GM19043 (cell line): Measurements from ENCODE around the gene MADD.

Experiments used
- ATAC-seq: cut with Tn5 transposase; IDR thresholded peaks from one replicate; pipeline ENCODE4 v1.9.1; 2021; ENCODE audit warnings: low read depth; ENCODE audit not compliant: unreplicated experiment

MADD gene

DNA sequence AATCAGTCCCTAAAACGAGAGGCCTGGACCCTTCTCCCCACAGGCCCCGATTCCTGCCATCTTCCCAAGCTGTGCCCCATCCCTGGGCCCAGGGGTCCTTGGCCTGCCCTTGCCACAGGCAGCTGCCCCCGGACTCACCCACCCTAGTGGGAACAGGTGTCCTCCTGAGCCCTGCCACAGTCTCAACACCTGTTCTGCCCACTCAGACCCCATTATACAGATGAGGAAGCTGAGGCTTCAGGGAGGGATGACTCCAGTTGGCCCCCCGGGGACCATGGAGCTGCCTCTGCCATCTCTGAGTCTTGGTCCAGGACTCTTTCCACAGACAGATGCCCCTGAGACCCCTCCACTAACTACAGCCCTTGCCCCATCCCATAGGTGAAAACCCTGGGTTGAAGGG is 66.7 kb downstream of the MADD start:
- no peak for ATAC-seq

- no peak for ATAC-seq
Observed at GRCh38 chr11:47337229-47337924, 67.4 kb downstream of the MADD start.

- no peak for ATAC-seq
Observed at GRCh38 chr11:47338396-47339241, 68.7 kb downstream of the MADD start.

GRCh38 chr11:47340010-47340409 is 70.1 kb downstream of the MADD start:
- ATAC-seq, result no peak

DNA sequence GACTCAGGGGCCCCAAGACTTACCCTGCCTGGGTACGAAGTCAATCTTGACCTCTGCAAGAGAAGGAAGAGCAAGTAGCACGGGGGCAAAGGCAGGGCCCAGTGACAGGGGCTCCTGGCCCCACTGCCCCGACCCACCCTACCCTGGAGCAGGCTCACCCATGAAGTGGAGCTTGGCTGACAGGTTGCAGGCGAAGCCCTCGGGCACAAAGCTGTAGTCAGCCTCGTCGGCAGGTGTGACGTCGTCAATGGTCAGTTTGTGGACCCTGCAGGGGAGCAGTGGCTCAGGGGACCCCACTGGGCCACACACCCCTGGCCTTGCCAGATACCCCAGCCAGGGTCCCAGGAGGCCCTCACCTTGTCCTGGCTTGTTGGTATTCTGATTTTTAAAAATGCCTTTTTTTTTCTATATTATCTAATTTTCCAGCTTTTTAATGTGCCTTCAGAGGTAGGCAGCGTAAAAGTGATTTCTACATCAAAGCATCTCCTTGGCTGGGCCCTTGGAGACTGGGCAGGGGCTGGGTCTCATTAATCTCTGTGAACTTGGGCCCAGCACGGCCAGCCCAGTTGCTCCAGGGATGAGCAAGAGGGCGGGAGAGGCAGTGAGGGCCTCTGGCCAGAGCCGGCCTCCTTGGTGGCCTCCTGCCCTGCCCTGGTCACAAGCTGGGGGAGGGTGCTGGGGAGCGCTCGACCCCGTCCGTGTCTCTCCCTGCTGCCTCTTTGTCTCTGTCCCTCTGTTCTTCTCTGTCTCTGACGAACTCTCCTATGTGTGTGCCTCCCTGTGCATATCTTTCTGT is 71.2 kb downstream of the MADD start:
- no peak for ATAC-seq

GRCh38 chr11:47342036-47342803 is 72.3 kb downstream of the MADD start:
- ATAC-seq, result no peak

DNA sequence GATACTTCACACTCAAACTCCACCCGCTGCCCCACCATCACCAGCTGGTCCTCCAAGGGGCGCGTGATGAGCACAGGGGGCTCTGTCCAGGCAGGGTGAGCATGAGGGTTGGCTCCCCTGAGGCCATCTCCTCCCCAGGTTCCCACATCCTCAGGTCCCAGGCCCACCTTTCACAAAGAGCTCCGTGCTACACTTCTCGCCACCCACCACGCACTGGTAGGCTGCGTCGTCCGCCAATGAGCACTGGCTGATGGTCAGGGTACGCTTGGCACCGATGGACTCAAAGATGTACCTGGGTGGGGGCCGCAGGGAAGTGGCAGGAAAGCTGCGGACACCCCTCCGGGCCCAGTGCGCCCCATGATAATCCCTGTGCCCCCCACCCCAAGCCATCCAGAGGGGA is 72.9 kb downstream of the MADD start:
- ATAC-seq, result no peak

DNA sequence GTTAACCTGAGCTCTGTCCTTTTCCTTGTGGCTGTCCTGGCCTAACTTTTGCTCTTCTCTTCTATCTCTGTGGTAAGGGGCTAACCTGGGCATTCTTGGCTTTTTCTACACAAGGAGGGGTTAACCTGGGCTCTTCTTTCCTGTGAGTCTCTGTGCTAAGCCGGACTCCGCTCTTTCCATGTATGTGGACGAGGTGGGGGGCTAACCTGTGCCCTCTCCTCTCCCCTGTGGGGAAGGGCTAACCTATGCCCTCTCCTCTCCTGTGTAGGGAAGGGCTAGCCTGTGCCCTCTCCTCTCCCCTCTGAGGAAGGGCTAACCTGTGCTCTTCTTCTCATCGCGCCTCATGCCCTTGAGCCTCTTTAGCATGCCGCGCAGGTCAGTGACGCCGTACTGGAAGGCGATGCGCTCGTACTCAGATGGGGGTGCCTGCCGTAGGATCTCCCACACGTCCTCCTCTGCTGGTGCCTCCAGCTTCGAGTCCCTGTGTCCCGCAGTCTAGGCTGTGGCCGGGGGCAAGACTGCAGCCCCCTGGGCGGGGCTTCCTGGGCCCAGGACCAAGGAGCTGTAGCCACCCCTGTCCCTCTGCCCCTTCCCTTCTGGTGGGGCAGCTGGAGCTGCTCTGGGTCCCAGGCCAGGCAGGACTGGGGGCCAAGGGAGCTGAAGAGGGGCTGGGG is 76.1 kb downstream of the MADD start:
- ATAC-seq, result no peak

DNA sequence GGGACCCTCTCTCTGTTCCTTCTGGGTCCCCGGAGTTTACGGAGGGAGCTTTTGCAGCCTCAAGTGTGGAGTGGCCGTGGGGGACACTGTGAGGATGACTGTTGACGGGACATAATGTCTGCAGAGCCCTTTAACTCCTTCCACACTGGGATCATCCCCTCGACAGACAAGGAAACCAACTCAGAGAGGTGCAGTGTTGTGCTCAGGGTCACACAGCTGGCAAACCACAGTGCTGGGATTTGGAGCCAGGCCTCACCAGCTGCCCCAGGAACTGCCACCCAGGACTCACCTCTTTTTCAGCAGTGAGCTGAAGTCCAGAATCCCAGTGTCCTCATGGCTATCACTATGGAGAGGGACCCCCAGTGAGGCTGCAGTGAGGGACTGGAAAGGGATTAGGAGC is 77.2 kb downstream of the MADD start:
- no peak for ATAC-seq

- ATAC-seq, result no peak
Observed at GRCh38 chr11:47348131-47348802, 78.3 kb downstream of the MADD start.

DNA sequence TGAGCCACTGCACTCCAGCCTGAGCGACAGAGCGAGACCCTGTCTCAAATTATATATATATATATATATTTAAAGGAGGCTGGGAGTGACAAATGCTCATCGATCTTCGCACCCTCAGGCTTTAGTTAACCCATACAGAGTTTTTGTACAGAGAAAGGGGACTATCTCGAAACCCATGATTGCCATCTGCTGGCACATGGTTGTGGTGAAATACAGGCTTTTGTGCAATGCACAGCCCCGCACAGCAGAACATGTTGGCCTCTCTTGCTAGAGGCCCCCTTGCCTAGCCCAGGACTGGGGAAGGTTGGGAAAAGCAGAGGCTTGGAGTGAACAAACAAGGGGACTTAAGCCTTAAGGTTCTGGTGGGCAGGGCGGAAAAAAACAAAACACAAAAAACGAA is 78.9 kb downstream of the MADD start:
- ATAC-seq, result no peak

GRCh38 chr11:47349521-47350095 is 79.7 kb downstream of the MADD start:
- ATAC-seq, result no peak

DNA sequence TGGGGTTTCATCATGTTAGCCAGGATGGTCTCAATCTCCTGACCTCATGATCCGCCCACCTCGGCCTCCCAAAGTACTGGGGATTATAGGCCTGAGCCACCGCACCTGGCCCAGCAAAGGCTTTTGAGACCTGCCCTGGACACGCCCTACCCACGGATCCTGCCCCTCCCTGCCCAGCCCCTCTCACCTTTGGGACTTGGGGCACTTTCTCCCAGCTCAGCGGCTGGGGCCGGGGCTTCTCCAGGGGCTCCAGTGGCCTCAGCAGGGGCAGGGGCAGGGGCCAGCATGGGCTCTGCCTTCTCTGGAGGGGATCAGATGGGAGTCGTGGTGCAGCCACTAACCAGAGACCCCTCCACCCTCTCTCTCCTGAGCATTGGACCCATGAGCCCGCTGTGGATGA is 80.4 kb downstream of the MADD start:
- ATAC-seq, result no peak

- no peak for ATAC-seq
Observed at GRCh38 chr11:47351156-47352126, 81.5 kb downstream of the MADD start.

DNA sequence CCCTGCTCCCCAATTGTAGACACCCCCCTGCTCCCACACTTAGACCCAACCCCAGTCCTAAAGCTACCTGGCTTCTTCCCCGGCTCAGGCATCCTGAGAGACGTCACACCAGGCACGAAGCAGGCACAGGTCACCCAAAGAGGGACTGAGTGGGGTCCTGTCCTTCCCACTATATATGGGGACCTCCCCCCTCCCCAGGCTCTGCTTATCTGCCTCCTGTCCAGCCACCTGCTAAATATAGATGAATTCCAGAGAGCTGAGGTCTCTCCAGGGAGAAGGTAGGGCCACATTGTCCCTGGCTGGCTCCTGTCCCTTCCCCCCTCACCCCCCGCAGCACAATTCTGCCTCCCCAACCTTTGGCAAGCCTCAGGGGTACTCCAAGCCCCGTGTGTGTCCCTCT is 82.6 kb downstream of the MADD start, which contains the start of gene MYBPC3:
MYBPC3 (minus strand) TSS at position 147 of the 400 bp plus-strand sequence; CDS start at position 92, 55 bp downstream.
- no peak for ATAC-seq

DNA sequence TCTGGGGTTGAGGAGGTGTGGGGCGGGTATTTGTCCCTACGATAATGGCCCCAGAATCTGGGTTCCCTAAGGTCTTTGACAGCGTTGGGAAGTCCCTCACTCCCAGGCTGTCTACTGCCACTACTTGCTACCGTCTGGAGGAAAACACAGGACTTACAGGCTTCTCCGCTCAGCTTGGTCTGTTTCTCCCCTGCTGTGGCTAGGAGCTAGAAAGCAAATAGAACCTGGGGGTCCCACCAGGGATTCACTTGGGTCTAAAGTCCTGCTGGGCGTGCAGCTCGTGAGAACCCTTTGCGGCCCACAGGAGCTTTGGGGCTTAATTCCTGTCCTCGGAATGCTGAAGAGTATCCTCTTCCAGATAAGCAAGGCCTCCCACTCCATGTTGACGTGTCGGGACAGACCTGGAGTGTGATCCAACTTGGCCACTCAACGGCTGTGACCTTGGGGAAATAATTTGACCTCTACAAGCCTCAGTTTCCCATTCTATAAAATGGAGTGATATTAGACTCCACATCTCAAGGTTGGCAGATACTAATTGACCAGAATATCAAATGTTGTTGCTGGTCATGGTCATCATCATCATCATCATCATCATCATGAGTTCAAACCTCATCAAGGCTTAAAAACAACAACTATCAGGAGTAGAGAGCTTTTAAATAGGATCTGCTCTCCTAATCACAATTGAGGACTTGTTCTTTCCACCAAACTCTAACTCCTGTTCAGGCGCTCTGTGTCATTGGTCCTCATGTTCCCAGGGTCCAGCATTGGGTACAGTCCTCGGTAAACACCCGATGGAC is 84.2 kb downstream of the MADD start:
- no peak for ATAC-seq

DNA sequence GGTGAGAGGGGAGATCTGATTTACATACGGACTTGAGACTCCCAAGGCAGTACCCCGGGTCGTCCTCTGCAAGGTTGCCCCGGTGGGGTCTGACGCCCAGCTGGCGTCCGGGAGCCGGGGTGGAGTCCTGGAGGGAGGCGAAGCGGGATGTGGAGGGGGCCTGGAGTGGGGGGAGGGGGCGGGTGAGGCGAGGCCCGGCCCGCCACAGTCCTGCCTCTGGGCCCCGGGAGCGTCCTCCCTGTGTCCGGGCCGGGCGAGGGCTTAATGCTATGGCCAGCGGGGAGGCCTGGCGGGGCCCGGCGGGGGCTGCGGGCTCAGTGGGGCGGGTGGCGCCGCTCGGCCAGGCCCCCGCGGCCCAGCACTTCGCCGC is 85.0 kb downstream of the MADD start:
- ATAC-seq, result no peak
